Superior temporal gyrus (tissue), 1 donor: ENCODE results near the gene GARS1.
"Not testable (repeated sequence)": the region's sequence is repeated elsewhere in the genome, so short reads cannot be mapped to it uniquely, and the experiment has no call there.

Source experiments
- DNase-seq: peaks from one replicate; pipeline ENCODE4 v3.0.0-alpha.2; 2016; ENCODE audit errors: extremely low spot score

GARS1 gene

DNA sequence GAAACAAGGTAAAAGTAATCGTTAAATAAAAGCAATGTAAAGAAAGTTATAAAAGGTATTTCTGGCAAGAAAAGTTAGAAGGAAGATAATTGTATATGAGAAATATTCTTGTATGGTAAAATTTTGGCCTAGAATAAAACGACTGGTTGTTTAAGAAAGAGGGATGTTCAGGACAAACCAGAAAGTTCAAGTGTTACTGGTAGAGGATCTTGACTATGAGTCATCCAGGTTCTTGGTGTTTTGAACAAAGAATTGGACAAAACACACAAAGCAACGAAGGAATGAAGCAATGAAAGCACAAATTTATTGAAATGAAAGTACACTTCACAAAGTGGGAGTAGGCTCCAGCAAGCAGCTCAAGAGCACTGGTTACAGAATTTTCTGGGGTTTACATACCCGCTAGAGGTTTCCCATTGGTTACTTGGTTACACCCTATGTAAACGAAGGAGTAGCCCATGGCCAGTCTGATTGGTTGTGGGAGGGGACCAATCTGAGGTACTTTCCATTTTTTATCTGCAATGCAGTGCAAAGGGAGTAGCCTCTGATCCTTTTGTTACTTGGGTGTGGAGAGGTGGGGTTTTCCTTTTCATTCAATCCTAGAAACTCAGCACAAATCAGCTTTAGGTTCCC is 22.4 kb upstream of the GARS1 start:
- DNase-seq, result no peak

DNA sequence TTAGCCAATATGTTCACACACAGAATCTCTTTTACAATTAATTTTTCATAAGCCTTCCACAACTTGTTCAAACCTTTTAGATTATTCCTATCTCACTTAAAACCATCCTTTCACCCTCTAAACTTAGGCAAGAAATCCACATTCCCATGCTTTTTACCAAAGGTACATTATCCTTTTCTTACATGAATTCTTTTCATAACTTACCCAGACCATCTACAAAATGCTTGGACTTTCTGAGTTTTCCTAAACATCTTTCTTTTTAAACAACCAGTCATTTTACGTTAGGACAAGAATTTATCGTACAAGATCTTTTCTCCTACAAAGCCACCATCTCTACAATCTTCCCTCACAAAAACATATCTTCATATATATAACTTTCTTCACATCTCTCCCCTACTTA is 18.8 kb upstream of the GARS1 start:
- DNase-seq, result no peak

DNA sequence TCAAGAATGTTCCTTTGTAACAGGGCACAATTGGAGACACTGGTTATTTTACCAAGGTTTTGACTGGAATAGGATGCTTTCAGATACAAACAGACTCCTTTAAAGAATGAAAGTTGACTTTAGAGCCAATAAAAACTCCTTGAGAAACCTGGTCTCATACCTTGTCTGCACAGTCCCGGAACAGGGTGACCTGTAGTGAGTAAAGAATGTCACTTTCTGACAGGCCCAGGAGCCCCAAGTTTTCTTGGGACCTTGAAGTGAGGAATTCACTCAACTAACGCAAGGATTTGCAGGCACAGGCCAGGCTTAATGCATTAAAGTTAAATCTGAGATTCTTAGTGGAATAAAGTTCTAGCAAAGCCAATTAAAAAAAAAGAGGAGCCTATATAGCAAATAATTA is 11.5 kb upstream of the GARS1 start:
- DNase-seq, result no peak

DNA sequence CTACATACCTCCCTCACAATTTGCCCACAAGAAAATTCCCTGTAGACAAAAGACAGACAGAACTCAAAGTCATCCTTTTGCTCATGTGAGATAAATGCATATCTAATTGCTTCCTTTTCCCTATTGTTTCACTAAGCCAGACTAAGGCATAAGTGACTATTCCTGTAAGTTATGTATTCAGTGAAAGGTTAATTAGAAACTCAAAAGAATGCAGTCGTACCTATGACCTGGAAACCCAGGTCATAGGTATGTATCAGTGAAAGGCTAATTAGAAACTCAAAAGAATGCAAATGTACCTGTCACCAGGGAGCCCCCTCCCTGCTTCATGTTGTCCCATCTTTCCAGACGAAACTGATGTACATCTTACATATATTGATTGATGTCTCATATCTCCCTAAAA is 10.3 kb upstream of the GARS1 start:
- no peak for DNase-seq

DNA sequence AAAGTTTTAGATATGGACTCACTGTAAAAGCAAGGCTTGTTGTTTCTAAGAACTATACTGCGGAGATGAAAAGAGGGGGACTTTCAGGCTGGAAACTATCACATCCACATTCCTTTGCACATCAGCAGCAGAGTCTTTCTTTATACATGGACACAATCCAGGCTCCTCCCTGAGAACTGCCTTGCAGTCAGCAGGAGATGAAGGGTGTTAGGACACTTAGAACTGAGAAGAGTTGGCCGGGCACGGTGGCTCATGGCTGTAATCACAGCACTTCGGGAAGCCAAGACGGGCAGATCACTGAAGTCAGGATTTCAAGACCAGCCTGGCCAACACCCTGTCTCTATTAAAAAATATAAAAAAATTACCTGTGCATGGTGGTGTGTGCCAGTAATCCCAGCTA is 9.7 kb upstream of the GARS1 start:
- no peak for DNase-seq

DNA sequence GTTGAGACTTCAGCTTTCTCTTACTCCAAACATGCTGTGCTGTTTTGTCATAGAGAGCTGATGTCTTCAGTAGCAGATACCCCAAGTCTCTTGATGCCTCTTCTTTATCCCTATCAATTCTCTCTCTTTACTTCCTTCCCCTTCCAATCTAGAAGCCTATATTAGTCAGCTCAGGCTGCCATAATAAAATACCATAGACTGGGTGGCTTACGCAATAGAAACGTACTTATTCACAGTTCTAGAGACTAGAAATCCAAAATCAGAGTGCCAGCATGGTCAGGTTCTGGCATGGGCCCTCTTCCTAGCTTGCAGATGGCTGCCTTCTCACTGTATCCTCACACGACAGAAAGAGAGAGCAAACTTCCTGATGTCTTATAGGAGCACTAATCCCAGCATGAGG is 9.0 kb upstream of the GARS1 start:
- no peak for DNase-seq

DNA sequence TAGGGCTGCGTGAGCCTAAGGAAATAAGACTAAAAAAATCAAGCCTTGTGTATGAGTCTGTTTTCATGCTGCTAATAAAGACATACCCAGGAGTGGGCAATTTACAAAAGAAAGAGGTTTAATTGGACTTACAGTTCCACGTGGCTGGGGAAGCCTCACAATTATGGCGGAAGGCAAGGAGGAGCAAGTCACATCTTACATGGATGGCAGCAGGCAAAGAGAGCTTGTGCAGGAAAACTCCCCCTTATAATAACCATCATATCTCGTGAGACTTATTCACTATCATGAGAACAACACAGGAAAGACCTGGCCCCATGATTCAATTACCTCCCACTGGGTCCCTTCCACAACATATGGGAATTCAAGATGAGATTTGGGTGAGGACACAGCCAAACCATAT is 7.1 kb upstream of the GARS1 start:
- DNase-seq, result not testable (repeated sequence)

DNA sequence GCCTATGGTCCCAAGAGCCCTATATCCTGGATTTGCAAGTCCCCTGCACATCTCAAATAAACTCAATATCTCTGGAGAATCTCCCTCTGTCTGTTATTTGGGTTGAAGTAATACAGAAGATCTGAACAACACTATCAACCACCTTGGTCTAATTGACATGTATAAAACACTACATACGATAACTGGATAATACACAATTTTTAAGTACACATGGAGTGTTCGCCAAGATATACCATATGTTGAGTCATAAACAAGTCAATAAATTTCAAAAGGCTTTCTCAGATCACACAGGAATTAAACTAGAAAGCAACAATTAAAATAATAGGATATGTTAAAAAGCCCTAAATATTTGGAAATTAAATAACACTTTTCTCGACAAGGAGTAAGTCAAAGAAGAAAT is 5.6 kb upstream of the GARS1 start:
- no peak for DNase-seq

DNA sequence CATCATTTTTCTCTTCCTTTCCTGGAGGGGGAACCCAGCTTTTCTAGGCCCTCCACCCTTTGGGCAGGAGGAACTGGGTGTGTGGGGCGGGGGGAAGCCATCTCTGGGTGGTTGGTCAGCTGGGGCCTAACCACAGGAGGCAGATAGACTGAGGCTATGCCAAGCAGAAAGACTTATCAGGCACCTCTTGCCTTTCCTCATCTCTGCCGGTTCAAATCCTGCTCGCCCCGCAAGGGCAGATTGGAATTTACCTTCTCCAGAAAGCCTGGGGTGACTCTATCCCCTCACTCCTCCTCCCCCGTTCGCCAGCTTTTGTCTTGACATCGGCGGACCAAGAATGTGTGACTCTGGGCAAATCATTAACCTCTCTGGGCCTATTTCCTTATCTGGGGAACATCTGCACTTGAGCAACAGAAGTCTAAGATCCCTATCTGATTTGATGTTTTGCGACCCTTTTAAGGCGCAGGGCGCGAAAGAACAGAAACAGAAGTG is 584 bp upstream of the GARS1 start:
- DNase-seq, result no peak

DNA sequence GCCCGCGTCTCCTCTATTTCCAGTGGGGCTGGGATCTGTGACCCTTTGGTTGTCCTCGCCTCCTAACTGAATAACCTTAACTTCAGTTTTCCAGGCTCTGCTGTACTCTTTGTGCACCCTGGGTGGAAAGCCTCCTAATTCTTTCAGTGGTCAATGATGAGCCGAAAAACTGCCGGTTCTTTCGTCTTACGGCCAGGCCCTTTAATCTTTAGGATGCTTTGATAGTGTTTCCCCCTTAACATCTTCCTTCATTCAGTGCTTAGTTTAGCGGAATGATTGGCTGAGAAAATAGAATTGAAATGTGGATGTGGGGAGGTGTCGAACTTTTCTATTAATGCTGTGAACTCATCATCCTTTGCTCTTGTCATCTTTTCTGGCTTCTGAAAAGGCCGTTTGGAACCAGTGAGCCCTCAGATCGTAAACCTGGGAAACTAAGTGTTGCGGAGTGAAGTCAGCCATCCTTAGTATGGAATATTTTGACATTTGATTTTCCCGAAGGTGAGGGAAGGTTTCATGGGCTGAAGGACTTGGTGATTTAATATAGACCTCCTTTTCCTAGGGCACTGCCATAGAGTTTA is 847 bp downstream of the GARS1 start:
- peak; percentile 29 for DNase-seq

DNA sequence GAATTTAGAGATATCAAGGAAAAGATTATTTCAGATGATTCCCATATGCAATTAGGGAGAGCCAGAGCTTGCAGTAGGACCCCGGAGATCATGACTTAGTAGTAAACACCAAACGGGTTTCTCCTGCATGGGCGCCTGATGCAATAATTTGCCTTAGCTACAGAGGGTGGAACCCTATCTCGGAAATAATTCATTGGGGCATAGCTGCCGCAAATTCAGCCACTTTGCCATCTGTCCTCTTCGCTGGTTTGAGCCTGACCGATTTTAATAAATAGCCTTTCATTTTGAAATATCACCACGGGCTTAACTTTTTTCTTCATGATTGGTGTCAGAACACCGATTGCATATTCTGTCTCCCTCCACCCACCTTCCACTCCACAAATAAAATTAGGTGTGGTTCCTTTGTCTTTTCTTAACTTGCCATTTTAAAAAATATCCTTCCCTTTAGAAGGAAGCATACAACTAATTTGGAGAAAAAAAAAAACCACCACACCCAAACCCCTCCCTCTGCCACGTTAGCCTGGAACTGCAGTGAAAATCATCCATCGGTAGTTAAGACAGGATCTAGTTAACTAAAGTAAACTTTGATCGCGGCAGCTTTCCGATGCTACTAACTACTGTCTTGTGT is 1.4 kb downstream of the GARS1 start:
- no peak for DNase-seq

DNA sequence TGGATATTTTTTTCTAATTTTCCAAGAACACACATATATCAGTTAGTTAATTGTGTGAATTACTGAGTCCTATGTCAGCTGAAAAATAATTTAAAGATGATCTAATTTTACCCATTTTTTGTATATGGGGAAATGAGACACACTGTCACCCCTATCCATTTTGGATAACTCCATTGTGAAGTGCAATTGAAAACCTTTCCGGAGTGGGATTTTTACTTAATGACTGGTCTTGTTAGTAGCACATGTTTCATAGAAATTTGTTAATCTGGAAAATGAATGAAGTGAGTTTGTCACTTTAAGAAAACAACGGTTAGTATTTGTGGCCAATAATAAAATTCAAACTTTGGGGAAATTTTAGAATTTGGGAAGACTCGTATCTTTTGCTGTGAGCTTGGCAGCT is 2.0 kb downstream of the GARS1 start:
- DNase-seq, result no peak

DNA sequence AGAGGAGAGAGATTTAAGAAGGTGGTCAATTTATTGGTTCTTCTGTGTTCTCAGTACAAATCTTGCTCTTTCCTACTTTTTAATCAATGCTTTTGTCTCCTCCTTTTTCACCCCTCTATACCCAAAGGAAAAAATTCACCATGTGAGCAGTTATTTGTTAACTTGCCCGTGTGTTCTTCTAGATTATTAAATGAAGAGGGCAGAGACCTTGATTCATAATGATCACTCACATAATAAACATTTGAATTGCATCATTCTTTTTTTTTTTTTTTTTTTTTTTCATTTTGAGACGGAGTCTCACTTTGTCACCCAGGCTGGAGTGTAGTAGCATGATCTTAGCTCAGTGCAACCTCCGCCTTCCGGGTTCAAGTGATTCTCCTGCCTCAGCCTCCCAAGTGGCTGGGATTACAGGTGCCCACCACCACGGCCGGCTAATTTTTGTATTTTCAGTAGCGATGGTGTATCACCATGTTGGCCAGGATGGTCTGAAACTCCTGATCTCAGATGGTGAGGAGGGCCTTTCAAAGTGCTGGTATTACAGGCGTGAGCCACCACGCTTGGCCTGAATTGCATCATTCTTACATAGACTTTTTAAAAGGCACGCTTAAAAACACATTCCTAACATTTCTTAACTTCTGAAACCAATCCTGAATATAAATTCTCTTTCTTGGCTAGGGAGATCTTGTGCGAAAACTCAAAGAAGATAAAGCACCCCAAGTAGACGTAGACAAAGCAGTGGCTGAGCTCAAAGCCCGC is 3.6 kb downstream of the GARS1 start:
- DNase-seq, result no peak

DNA sequence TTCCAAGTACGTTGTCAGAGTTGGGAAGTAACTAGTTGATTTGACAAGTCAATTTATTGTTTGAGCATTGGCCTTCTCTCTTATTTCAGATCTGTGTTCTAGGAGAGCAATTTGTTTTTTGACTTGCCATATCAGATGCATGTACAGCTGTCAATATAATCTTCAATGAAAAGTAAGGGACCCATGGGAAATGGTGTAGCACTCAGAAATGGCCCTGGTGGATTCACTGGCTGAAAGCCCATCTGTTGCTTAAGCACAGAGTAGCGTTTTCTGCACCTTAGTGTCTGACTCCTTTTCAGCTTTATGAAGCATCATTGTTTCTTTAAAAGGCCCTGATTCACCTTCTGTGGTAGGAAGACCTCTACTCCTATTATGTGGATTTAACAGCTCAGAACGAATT is 10.2 kb downstream of the GARS1 start:
- no peak for DNase-seq

DNA sequence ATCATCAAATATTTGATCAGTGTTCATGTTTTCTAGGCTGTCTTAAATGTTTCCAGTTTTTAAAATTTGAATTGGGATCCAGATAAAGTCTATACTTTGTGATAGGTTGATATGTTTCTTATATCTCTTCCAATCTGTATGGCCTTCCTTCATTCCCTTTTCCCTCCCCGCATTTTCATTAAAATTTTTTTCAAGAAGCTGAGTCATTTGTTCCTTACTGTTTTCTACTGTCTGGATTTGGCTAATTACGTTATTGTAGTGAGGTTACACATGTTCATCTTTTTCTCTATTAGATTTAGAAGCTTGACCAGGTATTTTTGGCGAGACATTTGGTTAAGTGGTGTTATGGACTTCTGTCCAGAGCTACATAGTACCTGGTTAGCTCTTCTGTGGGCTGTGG is 11.2 kb downstream of the GARS1 start:
- no peak for DNase-seq

DNA sequence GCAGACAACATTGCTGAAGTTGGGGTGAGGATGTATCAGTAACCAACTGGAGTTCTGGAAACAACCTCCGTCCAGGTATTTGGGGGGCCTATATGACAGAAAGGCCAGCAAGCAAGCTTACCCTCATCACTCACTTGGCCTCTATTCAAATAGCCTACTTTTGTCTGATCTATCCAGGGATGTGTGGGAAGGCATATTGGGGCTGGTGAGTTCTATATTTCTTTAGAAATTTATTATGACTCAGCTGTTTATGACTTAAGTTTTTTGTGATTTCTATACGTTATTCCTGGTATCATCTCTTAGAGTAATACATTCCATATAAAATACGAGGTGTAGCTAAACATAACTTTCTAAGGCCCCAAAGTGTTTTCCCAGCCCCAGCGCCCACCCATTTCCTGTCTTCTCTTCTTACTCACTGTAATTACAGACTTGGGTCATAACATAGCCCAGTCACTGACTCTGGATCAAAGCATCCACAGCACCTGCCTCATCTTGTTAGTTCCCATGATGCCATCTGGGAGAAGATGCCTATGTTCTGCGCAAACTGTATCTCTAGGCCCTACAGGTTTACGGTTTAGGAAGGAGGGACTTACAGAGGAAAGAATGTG is 18.1 kb downstream of the GARS1 start:
- no peak for DNase-seq

DNA sequence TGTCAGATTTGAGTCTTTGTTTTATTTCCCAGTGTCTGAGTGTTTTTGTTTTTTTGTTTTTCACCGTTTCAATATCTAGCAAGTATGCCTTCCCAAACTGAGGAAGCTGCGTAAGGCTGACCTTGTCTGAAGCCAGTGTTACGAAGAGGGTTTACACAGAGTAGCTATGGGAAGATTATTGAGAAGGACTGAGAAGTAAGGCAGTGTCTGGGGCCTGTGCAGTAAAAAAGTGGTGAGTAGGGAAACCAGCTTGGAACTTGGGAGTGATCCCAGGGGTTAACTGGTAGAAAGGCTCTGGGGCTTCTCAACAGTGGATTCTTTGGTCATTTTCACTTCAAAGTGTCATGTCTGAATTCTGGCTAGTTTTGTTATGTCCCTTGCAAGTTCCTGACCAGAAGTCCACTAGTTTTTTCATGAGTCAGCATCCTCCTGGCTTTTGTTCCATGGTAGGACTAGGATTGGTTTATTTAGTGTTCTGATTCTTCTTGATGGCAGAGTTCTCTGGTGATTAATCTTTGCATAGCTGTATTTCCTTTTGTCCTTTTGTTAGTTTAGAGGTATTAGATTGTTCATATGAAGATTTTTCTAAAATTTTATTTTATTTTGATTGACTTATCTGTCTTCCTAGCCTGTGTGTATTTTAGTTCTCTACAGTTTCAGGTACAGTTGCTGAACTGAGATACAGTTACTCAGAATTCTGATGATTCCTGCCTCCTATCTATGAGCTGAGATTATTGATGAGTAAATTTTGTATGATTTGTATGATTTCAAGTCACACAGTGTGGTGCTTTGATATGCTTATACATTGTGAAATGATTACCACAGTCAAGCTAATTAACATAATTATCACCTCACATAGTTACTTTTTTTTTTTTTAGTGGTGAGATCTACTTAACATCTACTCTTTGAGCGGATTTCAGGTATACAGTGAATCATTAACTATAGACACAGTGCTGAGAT is 19.0 kb downstream of the GARS1 start:
- DNase-seq, result no peak

DNA sequence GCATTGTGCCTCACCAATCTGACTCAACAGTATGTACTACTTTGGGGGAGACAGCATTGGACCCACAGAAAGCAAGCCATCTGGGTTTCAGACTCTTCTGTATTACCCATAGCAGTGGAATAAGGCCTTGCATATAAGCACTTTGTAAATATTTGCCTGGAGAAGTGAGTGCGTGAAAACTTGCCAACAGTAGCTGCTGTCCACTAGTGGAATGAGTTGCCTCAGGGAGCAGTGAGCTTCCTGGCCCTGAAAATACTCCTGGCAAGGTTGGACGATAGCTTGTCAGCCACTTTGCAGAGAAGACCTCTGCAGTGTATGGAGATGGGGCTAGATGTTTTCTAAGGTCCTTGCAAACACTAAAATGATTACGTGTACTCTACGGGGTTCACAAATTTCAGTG is 21.6 kb downstream of the GARS1 start:
- DNase-seq, result no peak

DNA sequence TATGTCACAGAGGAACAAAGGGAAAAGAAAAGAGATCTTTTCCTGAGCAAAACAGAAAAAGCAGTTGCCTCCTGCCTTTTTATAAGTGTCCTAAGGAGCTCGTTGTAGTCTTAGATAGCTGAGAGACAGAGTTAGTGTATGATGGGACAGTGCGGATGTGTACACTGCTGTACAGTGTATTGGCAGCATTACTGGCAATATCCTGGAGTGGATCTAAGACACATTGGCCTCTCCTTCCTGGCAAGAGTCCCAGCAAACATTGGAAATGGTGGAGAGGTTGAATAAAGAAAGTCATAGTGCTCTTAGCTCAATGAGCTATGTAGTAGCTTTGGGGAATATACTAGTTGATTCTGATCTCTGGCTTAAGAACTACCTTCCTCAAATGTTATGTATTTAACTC is 22.7 kb downstream of the GARS1 start:
- DNase-seq, result no peak

DNA sequence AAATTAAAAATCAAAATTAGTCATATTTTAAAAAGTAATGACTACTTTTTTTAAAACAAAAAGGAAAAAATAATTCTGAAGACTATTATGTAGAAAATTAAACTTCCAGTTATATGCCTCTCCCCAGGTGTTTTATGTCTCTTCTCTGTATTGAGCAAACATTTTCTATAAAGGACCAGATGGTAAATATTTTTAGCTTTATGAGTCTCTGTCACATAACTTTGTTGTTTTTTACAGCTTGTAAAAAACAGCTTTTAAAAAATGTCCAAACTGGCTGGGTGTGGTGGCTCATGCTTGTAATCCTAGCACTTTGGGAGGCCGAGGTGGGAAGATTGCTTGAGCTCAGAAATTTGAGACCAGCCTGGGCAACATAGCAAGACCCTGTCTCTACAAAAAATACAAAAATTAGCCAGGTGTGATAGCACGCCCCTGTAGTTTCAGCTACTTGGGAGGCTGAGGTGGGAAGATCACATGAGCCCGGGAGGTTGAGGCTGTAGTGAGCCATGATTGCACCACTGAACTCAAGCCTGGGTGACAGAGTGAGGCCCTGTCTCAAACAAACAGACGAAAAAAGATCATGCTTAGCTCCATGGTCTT is 23.5 kb downstream of the GARS1 start:
- no peak for DNase-seq

DNA sequence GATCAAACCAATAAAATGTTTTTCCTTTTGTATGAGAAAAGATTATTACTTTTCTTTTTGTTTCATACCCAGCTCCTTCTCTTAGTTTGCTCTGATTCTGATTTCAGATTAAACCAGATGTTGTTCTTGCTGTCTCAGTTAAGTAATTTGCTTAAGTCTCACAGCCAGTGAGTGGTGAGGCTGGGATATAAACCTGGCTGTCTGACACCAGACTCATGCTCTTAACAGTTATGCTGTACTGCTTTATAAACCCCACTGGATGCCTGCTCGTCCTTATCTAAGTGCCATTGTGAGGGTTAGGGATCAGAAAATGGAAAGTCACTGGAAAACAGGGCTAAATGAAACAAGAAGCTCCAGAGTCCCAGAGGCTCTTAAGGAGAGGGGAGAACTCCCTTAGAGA is 24.3 kb downstream of the GARS1 start:
- no peak for DNase-seq
